ENCODE data around the gene RUNX1. TPM values are rescaled to one million over a fixed set of nuclear protein-coding genes. Genes with fewer than 3 reads are reported as not detected.

RUNX1 gene
- total RNA-seq, 2 donors from 2014 or later: 97.0 to 110 TPM

GRCh38 chr21:34822168-34822567, 226.9 kb downstream of the RUNX1 start:
- ATAC-seq (no peak), DNase-seq (no peak)
- Mint-ChIP-seq H3K36me3 (ENCODE audit: low read depth) (peaks cover 6% of the 10 kb centered on the region), H3K27me3 (no peaks in the 10 kb centered on the region), H3K27ac (no peak overlapping the region), H3K4me1 (peaks cover 13% of the 10 kb centered on the region), H3K4me3 (no peak overlapping the region)
- no peaks in the 10 kb centered on the region for H3K9me3 ChIP-seq (ENCODE audit: control insufficient read depth, low read length, poor library complexity, severe bottlenecking)

GRCh38 chr21:34821717-34822116, 227.4 kb downstream of the RUNX1 start:
- Mint-ChIP-seq H3K36me3 (ENCODE audit: low read depth) (peaks cover 5% of the 10 kb centered on the region), H3K4me1 (peaks cover 12% of the 10 kb centered on the region)

GRCh38 chr21:34820051-34820450, 229.1 kb downstream of the RUNX1 start:
- DNase-seq (no peak), ATAC-seq (no peak)
- no peak overlapping the region for H3K4me3 Mint-ChIP-seq
- H3K36me3 Mint-ChIP-seq (ENCODE audit: low read depth): peaks cover 14% of the 10 kb centered on the region
- H3K27me3 Mint-ChIP-seq: no peaks in the 10 kb centered on the region
- no peak overlapping the region for H3K27ac Mint-ChIP-seq
- H3K9me3 ChIP-seq (ENCODE audit: control insufficient read depth, low read length, poor library complexity, severe bottlenecking): no peaks in the 10 kb centered on the region
- peaks cover 27% of the 10 kb centered on the region for H3K4me1 Mint-ChIP-seq

More at GRCh38 chr21:34821717-34822116, 227.4 kb downstream of the RUNX1 start:
- DNase-seq (no peak), ATAC-seq (no peak)
- H3K4me3 Mint-ChIP-seq: no peak overlapping the region
- no peaks in the 10 kb centered on the region for H3K27me3 Mint-ChIP-seq
- no peaks in the 10 kb centered on the region for H3K9me3 ChIP-seq (ENCODE audit: control insufficient read depth, low read length, poor library complexity, severe bottlenecking)
- H3K27ac Mint-ChIP-seq: no peak overlapping the region

- no peaks in the 10 kb centered on the region for H3K9me3 ChIP-seq (ENCODE audit: control insufficient read depth, low read length, poor library complexity, severe bottlenecking)
- Mint-ChIP-seq H3K36me3 (ENCODE audit: low read depth) (peaks cover 15% of the 10 kb centered on the region), H3K27me3 (no peaks in the 10 kb centered on the region), H3K27ac (peak overlapping the region; percentile 47), H3K4me1 (peaks cover 32% of the 10 kb centered on the region), H3K4me3 (no peak overlapping the region)
- ATAC-seq (no peak), DNase-seq (no peak)
Measured at GRCh38 chr21:34819357-34819999, 229.6 kb downstream of the RUNX1 start.

- Mint-ChIP-seq H3K4me1 (peaks cover 34% of the 10 kb centered on the region), H3K36me3 (ENCODE audit: low read depth) (peaks cover 15% of the 10 kb centered on the region), H3K27me3 (no peaks in the 10 kb centered on the region), H3K4me3 (no peak overlapping the region), H3K27ac (peak overlapping the region; percentile 47)
- no peak for DNase-seq
- no peak for ATAC-seq
- H3K9me3 ChIP-seq (ENCODE audit: control insufficient read depth, low read length, poor library complexity, severe bottlenecking): no peaks in the 10 kb centered on the region
Measured at GRCh38 chr21:34818662-34819158, 230.4 kb downstream of the RUNX1 start.

GRCh38 chr21:34817821-34818661, 231.1 kb downstream of the RUNX1 start:
- H3K4me3 Mint-ChIP-seq: no peak overlapping the region
- ATAC-seq (no peak), DNase-seq (no peak)
- peaks cover 15% of the 10 kb centered on the region for H3K36me3 Mint-ChIP-seq (ENCODE audit: low read depth)
- H3K9me3 ChIP-seq (ENCODE audit: control insufficient read depth, low read length, poor library complexity, severe bottlenecking): no peaks in the 10 kb centered on the region
- H3K27me3 Mint-ChIP-seq: no peaks in the 10 kb centered on the region
- H3K27ac Mint-ChIP-seq: peak overlapping the region; percentile 54
- peaks cover 40% of the 10 kb centered on the region for H3K4me1 Mint-ChIP-seq

GRCh38 chr21:34815831-34816705, 233.0 kb downstream of the RUNX1 start:
- H3K27me3 Mint-ChIP-seq: no peaks in the 10 kb centered on the region
- ATAC-seq (no peak), DNase-seq (no peak)
- peaks cover 53% of the 10 kb centered on the region for H3K4me1 Mint-ChIP-seq
- no peaks in the 10 kb centered on the region for H3K9me3 ChIP-seq (ENCODE audit: control insufficient read depth, low read length, poor library complexity, severe bottlenecking)
- peak overlapping the region; percentile 89 for H3K27ac Mint-ChIP-seq
- peak overlapping the region; percentile 73 for H3K4me3 Mint-ChIP-seq
- peaks cover 15% of the 10 kb centered on the region for H3K36me3 Mint-ChIP-seq (ENCODE audit: low read depth)

GRCh38 chr21:34814529-34814951, 234.6 kb downstream of the RUNX1 start:
- H3K36me3 Mint-ChIP-seq (ENCODE audit: low read depth): peaks cover 15% of the 10 kb centered on the region
- ATAC-seq (no peak), DNase-seq (no peak)
- no peaks in the 10 kb centered on the region for H3K9me3 ChIP-seq (ENCODE audit: control insufficient read depth, low read length, poor library complexity, severe bottlenecking)
- peaks cover 61% of the 10 kb centered on the region for H3K4me1 Mint-ChIP-seq
- H3K4me3 Mint-ChIP-seq: no peak overlapping the region
- H3K27me3 Mint-ChIP-seq: no peaks in the 10 kb centered on the region
- H3K27ac Mint-ChIP-seq: peak overlapping the region; percentile 89

- H3K27ac Mint-ChIP-seq: peak overlapping the region; percentile 89
- ATAC-seq: no peak
Measured at GRCh38 chr21:34813266-34813894, 235.7 kb downstream of the RUNX1 start.

GRCh38 chr21:34812504-34813265, 236.4 kb downstream of the RUNX1 start:
- Mint-ChIP-seq H3K4me3 (no peak overlapping the region), H3K4me1 (peaks cover 78% of the 10 kb centered on the region), H3K27ac (peak overlapping the region; percentile 89)

More at GRCh38 chr21:34813266-34813894, 235.7 kb downstream of the RUNX1 start:
- H3K4me1 Mint-ChIP-seq: peaks cover 73% of the 10 kb centered on the region
- H3K4me3 Mint-ChIP-seq: no peak overlapping the region
- DNase-seq: no peak
- H3K9me3 ChIP-seq (ENCODE audit: control insufficient read depth, low read length, poor library complexity, severe bottlenecking): no peaks in the 10 kb centered on the region
- H3K27me3 Mint-ChIP-seq: no peaks in the 10 kb centered on the region
- peaks cover 12% of the 10 kb centered on the region for H3K36me3 Mint-ChIP-seq (ENCODE audit: low read depth)

GRCh38 chr21:34811368-34811767, 237.7 kb downstream of the RUNX1 start:
- DNase-seq (no peak), ATAC-seq (no peak)
- H3K27ac Mint-ChIP-seq: peak overlapping the region; percentile 89
- peaks cover 81% of the 10 kb centered on the region for H3K4me1 Mint-ChIP-seq
- H3K27me3 Mint-ChIP-seq: no peaks in the 10 kb centered on the region
- H3K36me3 Mint-ChIP-seq (ENCODE audit: low read depth): peaks cover 10% of the 10 kb centered on the region
- peak overlapping the region; percentile 31 for H3K4me3 Mint-ChIP-seq
- H3K9me3 ChIP-seq (ENCODE audit: control insufficient read depth, low read length, poor library complexity, severe bottlenecking): no peaks in the 10 kb centered on the region

More at GRCh38 chr21:34812504-34813265, 236.4 kb downstream of the RUNX1 start:
- no peaks in the 10 kb centered on the region for H3K9me3 ChIP-seq (ENCODE audit: control insufficient read depth, low read length, poor library complexity, severe bottlenecking)
- no peak for DNase-seq
- peaks cover 12% of the 10 kb centered on the region for H3K36me3 Mint-ChIP-seq (ENCODE audit: low read depth)
- no peak for ATAC-seq
- H3K27me3 Mint-ChIP-seq: no peaks in the 10 kb centered on the region

GRCh38 chr21:34810786-34811185, 238.3 kb downstream of the RUNX1 start:
- H3K36me3 Mint-ChIP-seq (ENCODE audit: low read depth): peaks cover 9% of the 10 kb centered on the region
- peak overlapping the region; percentile 89 for H3K27ac Mint-ChIP-seq
- H3K9me3 ChIP-seq (ENCODE audit: control insufficient read depth, low read length, poor library complexity, severe bottlenecking): no peaks in the 10 kb centered on the region
- peak overlapping the region; percentile 31 for H3K4me3 Mint-ChIP-seq
- no peak for DNase-seq
- no peaks in the 10 kb centered on the region for H3K27me3 Mint-ChIP-seq
- ATAC-seq: no peak
- peaks cover 76% of the 10 kb centered on the region for H3K4me1 Mint-ChIP-seq
